Activated CD4-positive, CD25-positive, alpha-beta regulatory T cell (primary cell): ENCODE data around the gene KCNQ1.

Experiments
- DNase-seq, 4 experiments: peaks; one replicate each; lab custom pipeline; 2025; lab: John Stamatoyannopoulos, UW

The KCNQ1 gene

DNA sequence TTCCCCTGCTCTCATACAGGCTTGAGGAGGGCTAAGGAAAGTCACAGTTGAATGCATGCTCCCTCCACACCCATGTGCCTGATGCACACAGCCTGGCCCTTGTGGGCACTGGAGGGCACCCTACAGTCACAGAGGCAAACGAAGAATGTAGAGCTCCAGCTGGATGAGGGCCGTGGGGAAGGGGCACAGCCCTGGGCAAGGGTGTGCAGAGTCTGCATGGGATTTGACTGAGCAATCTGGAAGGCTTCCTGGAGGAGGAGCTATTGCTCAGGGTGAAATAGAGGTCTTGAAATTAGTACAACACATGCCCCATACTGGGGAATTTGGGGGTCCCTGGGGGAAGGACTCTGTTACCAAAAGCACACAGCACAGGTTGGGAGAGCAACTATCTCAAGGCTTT is 64.0 kb downstream of the KCNQ1 start:
- DNase-seq, result no peak

DNA sequence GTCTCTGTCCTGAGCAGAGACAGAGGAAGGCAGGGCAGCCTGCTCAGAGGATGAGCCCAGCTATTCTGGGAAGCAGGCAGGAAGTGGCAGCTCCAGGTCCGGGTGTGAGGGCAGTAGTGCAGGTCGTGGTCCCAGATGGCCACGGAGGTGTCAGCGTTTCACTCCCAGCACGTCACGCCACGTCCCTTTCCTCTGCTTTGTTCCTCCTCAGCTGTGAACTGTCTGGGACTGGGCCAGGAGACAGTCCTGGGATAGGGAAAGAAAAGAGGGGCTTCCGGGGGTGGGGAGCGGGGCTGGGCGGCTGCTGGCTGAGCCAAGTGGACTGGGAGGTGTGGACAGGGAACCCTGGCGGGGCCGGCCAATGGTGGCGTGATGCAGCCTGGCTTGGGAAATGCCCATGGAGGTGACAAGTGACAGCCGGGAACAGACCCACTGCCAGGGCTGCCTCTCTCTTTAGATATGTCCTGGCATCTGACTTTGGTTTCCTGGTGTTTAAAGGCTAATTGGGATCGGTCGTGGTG is 64.7 kb downstream of the KCNQ1 start:
- no peak for DNase-seq

GRCh38 chr11:2510626-2511402 is 66.0 kb downstream of the KCNQ1 start:
- no peak for DNase-seq

GRCh38 chr11:2511421-2512369 is 66.9 kb downstream of the KCNQ1 start:
- no peak for DNase-seq

GRCh38 chr11:2512431-2513407 is 67.9 kb downstream of the KCNQ1 start:
- no peak for DNase-seq

DNA sequence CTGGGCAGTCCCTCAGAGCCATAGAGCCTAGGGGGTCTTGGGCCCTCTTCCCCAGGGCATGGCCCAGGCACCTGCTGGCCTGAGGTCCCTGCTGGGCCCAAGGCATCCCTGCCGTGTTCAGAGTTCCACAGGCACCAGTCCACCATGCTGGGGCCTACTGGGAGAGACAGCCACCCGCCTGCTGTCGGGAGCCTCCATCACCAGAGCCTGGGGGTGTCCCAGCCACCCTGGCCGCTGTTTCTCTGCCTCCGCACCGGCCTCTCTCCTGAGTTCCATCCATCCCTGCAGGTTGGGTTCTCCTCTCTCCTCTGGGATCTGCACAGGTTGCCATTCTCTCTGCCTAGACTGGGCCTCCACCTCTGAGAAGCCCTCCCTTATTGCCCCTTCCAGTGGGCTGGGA is 68.6 kb downstream of the KCNQ1 start:
- DNase-seq, result no peak

GRCh38 chr11:2515401-2516275 is 70.8 kb downstream of the KCNQ1 start:
- DNase-seq, result no peak

- no peak for DNase-seq
Observed at GRCh38 chr11:2516276-2517015, 71.6 kb downstream of the KCNQ1 start.

DNA sequence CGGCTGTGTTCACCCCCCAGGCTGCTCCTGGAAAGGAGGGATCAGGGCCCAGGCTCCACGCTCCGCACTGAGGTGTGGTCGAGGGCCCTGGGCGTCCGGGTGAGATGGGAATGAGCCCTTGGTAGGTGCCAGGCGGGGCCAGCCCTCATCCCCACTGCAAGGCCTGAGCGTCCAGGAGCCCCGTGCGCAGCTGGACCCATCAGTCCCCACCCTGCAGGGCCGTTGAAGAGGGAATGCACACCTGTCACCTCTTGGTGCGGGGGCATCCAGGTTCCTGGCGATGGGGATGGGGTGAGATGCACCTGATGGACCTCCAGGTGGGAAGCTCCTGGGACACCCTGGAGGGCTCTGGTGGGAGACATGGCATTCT is 72.2 kb downstream of the KCNQ1 start:
- DNase-seq, result no peak

- no peak for DNase-seq
Observed at GRCh38 chr11:2517386-2518064, 72.7 kb downstream of the KCNQ1 start.

DNA sequence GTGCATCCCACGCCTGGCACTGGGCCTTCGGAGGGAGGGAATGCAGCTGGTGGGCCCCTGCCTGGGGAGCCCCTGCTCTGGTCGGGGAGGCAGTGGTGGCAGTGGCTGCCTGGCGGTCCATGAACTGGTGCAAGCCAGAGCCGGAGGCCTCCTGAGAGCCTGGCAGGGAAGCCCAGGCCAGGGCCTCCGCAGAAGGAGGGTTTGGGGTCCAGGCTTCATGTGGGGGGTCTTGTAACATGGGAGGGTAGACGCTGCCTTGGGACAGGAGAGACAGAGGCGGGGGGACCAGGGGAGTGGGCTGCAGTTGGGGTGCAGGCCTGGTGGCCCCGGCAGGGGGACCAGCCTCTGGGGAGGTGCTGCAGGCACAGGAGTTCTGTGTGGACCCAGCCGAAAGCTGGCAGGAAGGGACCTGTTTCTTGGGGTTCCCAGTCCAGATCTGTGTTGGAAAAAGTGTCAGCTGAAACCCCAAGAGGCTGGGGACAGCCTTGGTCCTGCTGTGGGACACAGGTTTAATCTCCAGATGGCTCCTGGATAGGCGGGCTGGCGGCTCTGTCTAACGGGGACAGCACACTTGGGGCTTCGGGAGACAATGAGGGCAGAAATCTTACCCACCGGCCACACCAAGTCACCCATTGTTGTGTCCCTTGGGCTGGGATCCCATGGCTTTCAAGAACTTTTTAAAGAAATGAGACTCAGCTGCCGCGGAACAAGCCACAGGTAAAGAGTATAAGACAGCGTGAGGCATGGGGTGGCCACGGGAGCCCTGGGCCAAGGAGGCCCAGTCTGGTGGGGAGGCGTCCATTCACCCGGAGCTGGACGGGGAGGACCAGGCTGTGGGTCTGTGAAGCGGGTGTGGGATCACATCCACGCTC is 73.5 kb downstream of the KCNQ1 start:
- no peak for DNase-seq

DNA sequence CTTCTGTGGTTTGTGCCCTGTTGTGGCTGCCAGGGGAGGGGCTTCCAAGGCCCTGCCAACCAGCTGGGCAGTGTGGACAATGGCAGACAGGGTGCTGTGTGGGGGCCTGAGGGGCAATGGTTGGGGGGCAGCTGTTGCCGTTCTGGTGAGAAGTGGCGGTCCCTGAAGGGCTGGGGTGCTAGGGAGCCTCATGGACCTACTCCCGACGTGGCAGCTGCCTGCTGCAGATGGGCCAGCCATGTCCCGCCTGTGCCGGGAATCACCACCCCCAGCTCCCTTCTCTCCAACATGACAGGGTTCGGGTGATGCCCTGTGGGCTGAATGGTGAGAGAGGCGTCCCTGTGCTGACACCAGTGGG is 74.2 kb downstream of the KCNQ1 start:
- DNase-seq, result no peak

- DNase-seq, result no peak
Observed at GRCh38 chr11:2519517-2519861, 74.7 kb downstream of the KCNQ1 start.

DNA sequence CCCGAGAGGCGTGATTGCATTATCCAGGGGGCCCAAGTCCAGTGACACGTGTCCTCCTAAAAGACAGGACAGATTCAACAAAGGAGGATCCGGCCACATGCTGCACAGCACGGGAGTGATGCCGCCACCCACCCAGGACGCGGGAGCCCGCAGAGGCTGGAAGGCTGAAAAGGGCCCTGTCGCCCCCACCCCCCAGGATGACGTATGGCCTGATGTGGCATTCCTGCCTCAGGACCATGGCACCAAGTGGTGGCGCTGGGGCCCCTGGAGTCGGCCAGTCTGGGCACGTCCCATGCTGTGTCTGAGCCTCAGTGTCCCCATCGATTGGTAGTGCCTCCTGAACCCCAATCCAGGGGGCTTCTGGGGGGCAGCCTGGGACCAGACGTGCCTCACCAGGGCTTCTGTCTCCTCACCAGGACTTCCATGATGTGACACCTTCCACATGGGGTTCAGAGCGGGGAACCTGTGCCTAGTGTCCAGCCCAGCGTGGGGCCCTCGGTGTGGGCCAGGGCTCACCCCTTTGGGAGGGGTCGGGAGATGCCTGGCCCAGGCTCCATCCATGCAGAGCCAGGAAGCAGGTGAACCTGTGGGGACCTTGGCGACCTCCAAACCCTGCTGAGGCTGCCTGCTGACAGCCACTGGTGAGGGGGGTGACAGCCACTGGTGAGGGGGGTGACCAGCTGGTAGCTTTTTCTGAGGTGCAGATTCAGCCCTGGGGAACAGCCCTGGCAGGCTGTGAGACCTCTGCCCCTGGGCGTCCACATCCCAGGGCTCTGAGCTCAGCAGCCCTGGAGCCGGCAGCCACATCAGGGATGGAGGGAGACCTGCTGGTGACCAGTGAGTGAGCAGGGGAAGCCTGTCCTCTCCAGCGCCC is 75.3 kb downstream of the KCNQ1 start:
- DNase-seq, result no peak

GRCh38 chr11:2520736-2521035 is 75.9 kb downstream of the KCNQ1 start:
- DNase-seq, result no peak

- DNase-seq, result no peak
Observed at GRCh38 chr11:2521081-2521732, 76.4 kb downstream of the KCNQ1 start.
